Measurements from ENCODE around the gene FOXA1. TPM values are rescaled to one million over a fixed set of nuclear protein-coding genes. Genes with fewer than 3 reads are reported as not detected.

Gene FOXA1
- total RNA-seq, 2 donors from 2014 or later = 0.16 TPM; not detected in 1

- DNase-seq (ENCODE audit: low spot score in 2 of 2) (no peak), ATAC-seq (no peak)
- peaks cover 6 to 13% of the 10 kb centered on the region in 2 donors for H3K36me3 Mint-ChIP-seq
- peaks cover 20 to 23% of the 10 kb centered on the region in 2 donors for H3K9me3 Mint-ChIP-seq
- H3K27ac Mint-ChIP-seq = no peak overlapping the region
These were observed 41.0 kb downstream of the FOXA1 start for GRCh38 chr14:37553935-37554550.

GRCh38 chr14:37551119-37551518, 43.9 kb downstream of the FOXA1 start:
- peaks cover 0 to 6% of the 10 kb centered on the region in 2 donors for H3K36me3 Mint-ChIP-seq
- ATAC-seq = no peak
- H3K27ac Mint-ChIP-seq = no peak overlapping the region
- H3K9me3 Mint-ChIP-seq = peaks cover 11% of the 10 kb centered on the region in 2 donors
- no peak for DNase-seq (ENCODE audit: low spot score in 2 of 2)

GRCh38 chr14:37550511-37550910, 44.5 kb downstream of the FOXA1 start:
- DNase-seq (ENCODE audit: low spot score in 2 of 2) (no peak), ATAC-seq (no peak)
- peaks cover 0 to 6% of the 10 kb centered on the region in 2 donors for H3K36me3 Mint-ChIP-seq
- no peak overlapping the region for H3K27ac Mint-ChIP-seq
- H3K9me3 Mint-ChIP-seq = peaks cover 11% of the 10 kb centered on the region in 2 donors

GRCh38 chr14:37546621-37547447, 48.2 kb downstream of the FOXA1 start:
- H3K9me3 Mint-ChIP-seq = no peaks in the 10 kb centered on the region
- H3K27ac Mint-ChIP-seq = no peak overlapping the region
- no peak for ATAC-seq
- DNase-seq (ENCODE audit: low spot score in 2 of 2) = no peak
- no peaks in the 10 kb centered on the region for H3K36me3 Mint-ChIP-seq

GRCh38 chr14:37545174-37545573, 49.9 kb downstream of the FOXA1 start:
- H3K9me3 Mint-ChIP-seq = no peaks in the 10 kb centered on the region

GRCh38 chr14:37544407-37544806, 50.6 kb downstream of the FOXA1 start:
- ATAC-seq (no peak), DNase-seq (ENCODE audit: low spot score in 2 of 2) (no peak)
- H3K27ac Mint-ChIP-seq = no peak overlapping the region
- no peaks in the 10 kb centered on the region for H3K36me3 Mint-ChIP-seq
- H3K9me3 Mint-ChIP-seq = no peaks in the 10 kb centered on the region

More at GRCh38 chr14:37545174-37545573, 49.9 kb downstream of the FOXA1 start:
- ATAC-seq (no peak), DNase-seq (ENCODE audit: low spot score in 2 of 2) (no peak)
- Mint-ChIP-seq H3K27ac (no peak overlapping the region), H3K36me3 (no peaks in the 10 kb centered on the region)

- H3K27ac Mint-ChIP-seq = no peak overlapping the region
- H3K36me3 Mint-ChIP-seq = no peaks in the 10 kb centered on the region
- no peak for ATAC-seq
- H3K9me3 Mint-ChIP-seq = no peaks in the 10 kb centered on the region
- DNase-seq (ENCODE audit: low spot score in 2 of 2) = no peak
These were observed 55.1 kb downstream of the FOXA1 start for GRCh38 chr14:37539992-37540391.

Other genes with a start within 250 kb of the FOXA1 start
- not detected for gene TTC6, start 380 bp upstream of the FOXA1 start, total RNA-seq